ENCODE data around the gene TRIM7. TPM values are rescaled to one million over a fixed set of nuclear protein-coding genes. Genes with fewer than 3 reads are reported as not detected.

Gene TRIM7
- total and polyA plus RNA-seq, 9 of the 15 experiments (the other 6 are each of a cell fraction or from before 2014, with no cell fraction given): 2.6 to 14.9 (median 8.9) TPM

GRCh38 chr5:181159286-181160151, 45.5 kb downstream of the TRIM7 start (continued):
- no peak for TF ChIP-seq PCBP1 (IDR thresholded peaks at IDR 0.05; ENCODE audit: low read depth, low read length, poor library complexity, severe bottlenecking)
- no peak for TF ChIP-seq BRD4 (IDR thresholded peaks at IDR 0.05)
- TF ChIP-seq ARID3A (IDR thresholded peaks at IDR 0.05; ENCODE audit: borderline replicate concordance, low read depth, low read length): no peak
- no peak for TF ChIP-seq FOXA3 (CRISPR knock-in tag; conservative IDR thresholded peaks at IDR 0.05 in 1 of 2, IDR thresholded peaks at IDR 0.05 in 1 of 2)
- TF ChIP-seq FOXO4 (CRISPR knock-in tag; IDR thresholded peaks at IDR 0.05): no peak
- no peak for TF ChIP-seq SRF (CRISPR knock-in tag; IDR thresholded peaks at IDR 0.05)
- TF ChIP-seq SAP30 (IDR thresholded peaks at IDR 0.05; ENCODE audit: borderline replicate concordance, insufficient read depth, low read depth, low read length, poor library complexity, severe bottlenecking): no peak
- TF ChIP-seq POLR2AphosphoS2 (IDR thresholded peaks at IDR 0.05; ENCODE audit: low read length): no peak
- no peak for TF ChIP-seq CHD7 (IDR thresholded peaks at IDR 0.05; ENCODE audit: low read depth, low read length)
- TF ChIP-seq HNRNPK (IDR thresholded peaks at IDR 0.05; ENCODE audit: low read depth, low read length, poor library complexity, severe bottlenecking): no peak
- no peak for TF ChIP-seq HNRNPUL1 (IDR thresholded peaks at IDR 0.05; ENCODE audit: low read length)
